ENCODE measurements around the gene NR1H4. TPM values are rescaled to one million over a fixed set of nuclear protein-coding genes. Genes with fewer than 3 reads are reported as not detected.

The NR1H4 gene
- total and polyA plus RNA-seq, 9 of the 15 experiments (the other 6 are each of a cell fraction or from before 2014, with no cell fraction given) = 0.03 TPM; not detected in 8

GRCh38 chr12:100573292-100574186 lies 99.9 kb downstream of the NR1H4 start, which contains the start of gene GAS2L3 (continued):
- no peak for TF ChIP-seq RBBP5 (IDR thresholded peaks at IDR 0.05; ENCODE audit: borderline replicate concordance, insufficient read depth, low read length, poor library complexity, severe bottlenecking)
- no peak for TF ChIP-seq ZNF197 (CRISPR knock-in tag; IDR thresholded peaks at IDR 0.05; ENCODE audit: low read depth)
- TF ChIP-seq ZNF224 (CRISPR knock-in tag; IDR thresholded peaks at IDR 0.05) = no peak
- 0 out of 2 replicates have a peak, but pooled peaks have one; percentile 47 for TF ChIP-seq SUPT5H (IDR thresholded peaks at IDR 0.05)
- TF ChIP-seq SP1 (CRISPR knock-in tag; IDR thresholded peaks at IDR 0.05) = peak; percentile 71
- TF ChIP-seq HMGN3 (IDR thresholded peaks at IDR 0.05; ENCODE audit: borderline replicate concordance, extremely low read depth, insufficient read length, low read depth, low read length) = peak; percentile 20
- no peak for TF ChIP-seq MAFF (IDR thresholded peaks at IDR 0.05; ENCODE audit: low read length)
- TF ChIP-seq, protein P1, sequence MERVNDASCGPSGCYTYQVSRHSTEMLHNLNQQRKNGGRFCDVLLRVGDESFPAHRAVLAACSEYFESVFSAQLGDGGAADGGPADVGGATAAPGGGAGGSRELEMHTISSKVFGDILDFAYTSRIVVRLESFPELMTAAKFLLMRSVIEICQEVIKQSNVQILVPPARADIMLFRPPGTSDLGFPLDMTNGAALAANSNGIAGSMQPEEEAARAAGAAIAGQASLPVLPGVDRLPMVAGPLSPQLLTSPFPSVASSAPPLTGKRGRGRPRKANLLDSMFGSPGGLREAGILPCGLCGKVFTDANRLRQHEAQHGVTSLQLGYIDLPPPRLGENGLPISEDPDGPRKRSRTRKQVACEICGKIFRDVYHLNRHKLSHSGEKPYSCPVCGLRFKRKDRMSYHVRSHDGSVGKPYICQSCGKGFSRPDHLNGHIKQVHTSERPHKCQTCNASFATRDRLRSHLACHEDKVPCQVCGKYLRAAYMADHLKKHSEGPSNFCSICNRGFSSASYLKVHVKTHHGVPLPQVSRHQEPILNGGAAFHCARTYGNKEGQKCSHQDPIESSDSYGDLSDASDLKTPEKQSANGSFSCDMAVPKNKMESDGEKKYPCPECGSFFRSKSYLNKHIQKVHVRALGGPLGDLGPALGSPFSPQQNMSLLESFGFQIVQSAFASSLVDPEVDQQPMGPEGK (CRISPR knock-in tag; IDR thresholded peaks at IDR 0.05; ENCODE audit: borderline replicate concordance) = no peak
- TF ChIP-seq FOXM1 (IDR thresholded peaks at IDR 0.05; ENCODE audit: low read depth) = peak; percentile 90
- TF ChIP-seq FOXM1 (CRISPR knock-in tag; IDR thresholded peaks at IDR 0.05; ENCODE audit: low read depth) = peak; percentile 93; the same call in 1 of the 2 replicates
- no peak for TF ChIP-seq FOSL1 (tag; conservative IDR thresholded peaks at IDR 0.05)
- TF ChIP-seq RFX1 (IDR thresholded peaks at IDR 0.05) = no peak
- no peak for TF ChIP-seq BACH1 (tag; IDR thresholded peaks at IDR 0.05)
- TF ChIP-seq ZNF3 (CRISPR knock-in tag; IDR thresholded peaks at IDR 0.05) = no peak
- TF ChIP-seq SMAD4 (CRISPR knock-in tag; conservative IDR thresholded peaks at IDR 0.05) = no peak
- no peak for TF ChIP-seq SREBF2 (CRISPR knock-in tag; IDR thresholded peaks at IDR 0.05)
- no peak for TF ChIP-seq LARP7 (IDR thresholded peaks at IDR 0.05)
- TF ChIP-seq PCBP1 (IDR thresholded peaks at IDR 0.05; ENCODE audit: low read depth, low read length, poor library complexity, severe bottlenecking) = no peak
- TF ChIP-seq ATF1 (CRISPR knock-in tag; IDR thresholded peaks at IDR 0.05) = no peak
- TF ChIP-seq ATF1 (tag; IDR thresholded peaks at IDR 0.05) = peak; percentile 20; the same call in 1 of the 2 replicates
- peak; percentile 73 for TF ChIP-seq NFYB (IDR thresholded peaks at IDR 0.05; ENCODE audit: extremely low read depth, insufficient read length)
- TF ChIP-seq ZSCAN29 (IDR thresholded peaks at IDR 0.05) = no peak
- TF ChIP-seq SRSF7 (optimal IDR thresholded peaks at IDR 0.05; ENCODE audit: low read depth, low read length) = no peak

Data from K562 (cell line).